NCI-H2081 treated with DMSO at 0.1 percent for 48 hours (cell line): Measurements from ENCODE around the gene ZDHHC3.

Experiments used
- DNase-seq: peaks from one replicate; lab custom pipeline; 2025; lab: John Stamatoyannopoulos, UW

The ZDHHC3 gene

DNA sequence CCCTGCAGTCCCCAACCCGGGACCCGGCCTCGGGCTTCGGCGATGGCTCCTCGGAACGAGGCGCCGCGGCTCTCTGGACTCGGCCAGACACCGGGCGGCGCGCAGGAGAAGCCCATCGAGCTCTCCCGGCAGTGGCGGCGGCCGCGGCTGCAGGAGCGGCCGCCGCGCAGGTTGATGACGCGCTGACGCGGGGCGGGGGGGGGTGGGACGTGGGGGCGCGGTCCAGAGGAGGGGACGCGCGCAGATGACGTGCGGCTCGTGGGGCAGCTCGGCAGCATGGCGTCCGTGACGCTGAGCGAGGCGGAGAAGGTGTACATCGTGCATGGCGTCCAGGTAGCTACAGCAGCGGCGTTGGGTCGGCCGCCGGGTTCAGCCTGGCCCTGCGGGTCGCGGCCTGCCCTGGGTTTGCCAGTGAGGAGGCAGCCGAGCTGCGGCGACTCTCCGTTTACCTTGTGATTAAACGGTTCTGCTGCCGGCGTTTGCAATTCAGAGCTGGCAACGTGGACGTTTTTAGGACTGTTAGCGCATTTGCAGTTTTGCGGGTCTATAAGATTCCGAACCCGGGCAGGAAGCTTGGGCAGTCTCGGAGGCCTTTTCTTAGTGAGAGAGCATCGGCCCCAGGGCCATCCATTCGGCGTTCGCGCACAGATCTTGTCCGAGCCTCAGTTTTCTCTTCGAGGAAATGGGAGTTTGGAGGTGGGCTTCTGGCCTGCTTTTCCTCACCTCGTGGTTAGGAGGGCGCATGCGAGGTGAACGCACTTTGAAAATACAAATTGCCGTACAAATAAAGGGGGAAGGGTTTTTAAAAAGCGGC is at the start of gene ZDHHC3, which contains the start of gene EXOSC7:
Gene ZDHHC3 (minus strand): TSS at position 173 of the 814 bp plus-strand sequence. CDS start 16,738 bp downstream, outside the sequence.
Gene EXOSC7 (plus strand): TSS at position 243 of the 814 bp plus-strand sequence. CDS start 34 bp downstream, at position 277.
- no peak for DNase-seq

- DNase-seq = no peak
Observed at GRCh38 chr3:45024542-45025255, 48.7 kb upstream of the ZDHHC3 start.

- no peak for DNase-seq
Observed at GRCh38 chr3:45023675-45024074, 47.7 kb upstream of the ZDHHC3 start.

DNA sequence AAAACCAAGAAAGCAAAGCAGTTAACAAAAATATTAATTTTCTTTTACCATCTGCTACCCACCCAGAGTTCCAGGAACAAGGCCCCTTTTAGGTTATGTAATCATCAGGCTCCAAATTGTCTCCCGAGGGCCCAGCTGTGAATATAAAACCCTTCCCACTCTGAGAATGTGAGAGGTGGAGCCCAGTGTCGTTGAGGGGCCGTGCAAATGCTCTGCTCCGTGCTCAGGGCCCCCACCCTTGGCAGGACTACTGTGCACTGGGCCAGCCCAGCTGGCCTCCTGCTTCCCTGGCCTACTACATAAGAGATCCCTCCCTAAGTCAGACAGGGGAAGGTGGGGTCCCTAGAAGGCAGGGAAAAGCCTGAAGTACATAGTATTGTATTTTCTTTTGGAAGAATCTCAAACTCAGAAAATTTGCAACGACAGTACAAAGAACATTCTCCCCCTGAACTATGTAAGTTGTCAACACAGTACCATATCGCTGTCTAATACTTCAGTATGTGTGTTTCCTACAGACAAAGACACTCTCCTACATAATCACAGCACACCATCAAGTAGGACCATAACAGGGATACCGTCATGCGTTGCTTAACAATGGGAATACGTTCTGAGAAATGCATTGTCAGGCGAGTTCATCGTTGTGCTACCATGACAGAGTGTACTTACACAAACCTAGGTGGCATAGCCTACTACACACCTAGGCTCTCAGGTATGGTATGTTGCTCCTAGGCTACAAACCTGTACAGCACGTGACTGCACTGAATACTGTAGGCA is 45.7 kb upstream of the ZDHHC3 start:
- DNase-seq = no peak

DNA sequence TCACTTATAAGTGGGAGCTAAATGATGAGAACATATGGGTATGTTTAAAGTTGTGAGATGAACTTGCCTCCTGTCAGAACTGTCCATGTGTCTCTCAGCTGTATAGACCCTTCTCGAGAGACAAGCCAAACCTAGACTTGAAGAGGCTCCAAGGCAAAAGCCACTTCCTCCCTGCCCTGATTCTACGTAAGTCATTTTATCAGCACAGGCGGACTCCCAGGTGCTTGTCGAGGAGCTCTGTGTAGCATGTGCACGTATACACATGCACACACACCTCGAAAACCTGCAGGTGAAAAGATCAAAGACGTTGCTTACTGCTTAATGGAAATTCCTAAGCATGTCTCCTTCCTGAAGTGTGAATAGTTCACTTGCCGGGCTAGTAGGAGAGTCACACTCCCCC is 44.6 kb upstream of the ZDHHC3 start:
- no peak for DNase-seq

DNA sequence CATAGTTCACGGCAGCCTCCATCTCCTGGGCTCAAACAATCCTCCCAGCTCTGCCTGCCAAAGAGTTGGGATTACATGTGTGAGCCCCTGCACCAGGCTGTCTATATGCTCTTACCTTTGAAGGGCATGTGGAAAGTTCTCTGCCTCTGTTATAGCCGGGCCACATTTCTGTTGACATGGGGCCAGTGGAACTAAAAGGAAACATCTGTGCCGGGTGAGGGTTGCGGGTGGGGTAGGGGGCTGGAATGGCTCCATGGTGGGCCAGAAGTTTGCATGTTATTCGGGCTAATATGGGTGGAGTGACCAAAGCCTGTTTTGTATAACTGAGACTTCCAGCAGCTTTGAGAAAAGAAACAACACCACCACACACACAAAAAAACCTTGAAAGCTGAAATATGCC is 41.8 kb upstream of the ZDHHC3 start:
- no peak for DNase-seq

DNA sequence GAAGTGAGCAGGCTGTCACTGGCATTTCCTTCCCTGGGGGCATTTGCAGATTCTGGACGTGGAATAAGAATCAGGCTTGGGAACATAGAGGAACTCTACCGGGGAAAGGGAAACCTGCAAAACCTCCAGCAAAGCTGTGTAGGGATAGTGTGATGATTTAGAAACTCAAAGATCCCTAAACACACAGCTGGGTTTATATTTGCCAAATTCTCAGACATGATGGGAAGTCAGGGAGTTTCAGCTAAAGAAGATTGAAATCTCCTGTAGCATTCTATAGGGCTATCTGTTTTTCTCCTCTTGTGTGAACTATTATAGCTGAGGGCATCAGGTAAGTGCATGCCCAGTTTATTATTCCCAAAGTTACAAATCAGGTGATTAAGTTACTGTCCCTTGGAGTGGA is 40.9 kb upstream of the ZDHHC3 start:
- no peak for DNase-seq

DNA sequence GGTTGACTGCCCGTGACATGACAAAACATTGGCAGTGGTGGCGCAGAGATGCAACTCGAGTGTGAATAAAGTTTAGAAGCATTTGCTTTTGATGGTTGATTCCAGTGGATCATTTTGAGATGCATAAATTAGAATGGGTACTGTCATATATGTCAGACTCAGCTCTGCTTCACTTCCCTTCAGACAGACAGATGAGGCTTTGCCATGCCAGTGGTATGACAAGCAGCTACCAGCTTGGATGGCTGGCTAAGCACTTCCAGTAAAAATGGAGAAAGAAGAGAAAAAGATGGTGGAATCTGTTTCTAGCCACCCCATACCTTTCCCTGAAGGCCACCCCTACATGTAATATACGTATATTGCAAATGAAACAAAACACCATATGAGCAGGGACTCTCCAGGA is 36.6 kb upstream of the ZDHHC3 start:
- no peak for DNase-seq

GRCh38 chr3:45011756-45012508 is 36.0 kb upstream of the ZDHHC3 start:
- DNase-seq = no peak

DNA sequence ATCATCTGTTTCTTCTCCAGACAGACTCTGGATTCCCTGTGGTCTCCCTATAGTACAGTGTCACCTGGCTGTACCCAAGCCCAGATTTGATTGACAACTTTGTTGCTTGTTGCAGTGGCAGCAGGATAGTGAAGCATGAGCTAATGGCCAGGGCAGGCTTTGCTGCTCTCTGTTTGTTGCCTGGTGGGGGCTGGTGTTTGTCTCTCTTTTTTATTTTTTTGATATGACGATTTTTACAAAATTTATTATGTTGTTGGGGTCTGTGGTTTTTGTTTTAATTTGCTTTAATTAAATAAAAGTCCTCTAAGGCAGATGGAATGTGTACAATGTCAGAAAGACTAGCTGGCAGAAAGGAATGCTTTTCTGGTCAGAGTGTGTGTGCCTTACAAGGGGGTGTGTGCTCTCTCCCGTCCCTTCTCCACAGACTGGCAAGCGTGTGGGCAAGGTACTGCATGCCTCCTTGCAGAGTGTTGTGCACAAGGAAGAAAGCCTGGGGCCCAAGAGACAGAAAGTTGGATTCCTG is 34.9 kb upstream of the ZDHHC3 start:
- no peak for DNase-seq

GRCh38 chr3:45009868-45010267 is 33.9 kb upstream of the ZDHHC3 start:
- DNase-seq = no peak

GRCh38 chr3:45008117-45008516 is 32.1 kb upstream of the ZDHHC3 start:
- DNase-seq = no peak

GRCh38 chr3:45007091-45007490 is 31.1 kb upstream of the ZDHHC3 start:
- DNase-seq = no peak

DNA sequence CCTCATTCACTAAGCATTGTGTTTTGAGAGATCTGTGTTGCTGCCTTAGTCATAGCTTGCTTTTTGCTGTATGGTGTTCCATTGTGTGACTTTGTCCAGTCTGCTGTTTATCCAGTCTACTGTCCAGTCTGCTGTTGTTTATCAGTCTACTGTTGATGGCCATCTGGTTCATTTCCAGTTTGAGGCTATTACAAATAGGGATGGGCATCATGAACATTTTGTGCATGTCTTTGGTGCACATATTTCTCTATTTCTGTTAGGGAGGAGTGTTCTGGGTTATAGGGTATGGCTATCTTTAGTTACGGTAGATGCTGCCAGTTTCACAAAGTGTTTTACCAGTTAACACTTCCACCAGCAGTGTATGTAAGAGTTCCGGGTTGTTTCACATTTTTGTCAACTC is 27.9 kb upstream of the ZDHHC3 start:
- no peak for DNase-seq

DNA sequence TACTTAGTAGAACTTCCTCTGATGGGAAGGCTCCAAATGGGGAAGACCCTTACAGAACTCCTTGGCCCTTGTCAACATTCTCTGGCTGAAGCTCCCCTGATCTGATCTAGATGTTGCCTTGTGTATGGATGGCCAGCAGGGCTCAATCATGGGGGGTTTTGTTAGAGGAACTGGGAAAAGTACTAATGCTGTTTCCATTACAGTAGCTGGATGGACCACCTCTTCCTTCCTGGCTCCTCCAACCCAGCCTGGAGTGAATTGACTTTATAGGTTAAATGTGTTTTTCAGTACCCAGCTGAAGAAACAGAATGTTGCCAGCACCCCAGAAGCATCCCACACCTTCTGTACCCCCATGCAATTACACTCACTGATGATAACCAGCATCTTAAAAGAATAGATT is 27.4 kb upstream of the ZDHHC3 start:
- no peak for DNase-seq

DNA sequence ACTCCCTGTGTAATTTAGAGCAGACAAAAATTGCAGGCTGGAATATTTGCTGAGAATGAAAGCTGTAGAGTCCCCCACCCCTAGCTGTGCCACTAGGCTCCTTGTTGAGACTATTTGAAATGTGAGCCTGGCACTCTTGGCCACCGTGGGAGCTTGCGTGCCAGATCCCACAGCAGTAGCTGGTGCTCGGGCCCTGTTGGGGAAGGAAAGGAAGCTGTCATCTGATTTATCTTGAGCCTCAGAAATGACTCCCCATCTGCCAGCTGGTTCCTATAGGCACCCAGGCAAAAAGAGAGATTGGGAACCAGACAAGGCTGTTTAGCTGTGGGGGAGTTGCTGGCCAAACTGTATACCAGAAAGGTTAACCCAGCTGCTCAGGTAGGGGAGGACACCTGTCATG is 26.7 kb upstream of the ZDHHC3 start:
- no peak for DNase-seq

DNA sequence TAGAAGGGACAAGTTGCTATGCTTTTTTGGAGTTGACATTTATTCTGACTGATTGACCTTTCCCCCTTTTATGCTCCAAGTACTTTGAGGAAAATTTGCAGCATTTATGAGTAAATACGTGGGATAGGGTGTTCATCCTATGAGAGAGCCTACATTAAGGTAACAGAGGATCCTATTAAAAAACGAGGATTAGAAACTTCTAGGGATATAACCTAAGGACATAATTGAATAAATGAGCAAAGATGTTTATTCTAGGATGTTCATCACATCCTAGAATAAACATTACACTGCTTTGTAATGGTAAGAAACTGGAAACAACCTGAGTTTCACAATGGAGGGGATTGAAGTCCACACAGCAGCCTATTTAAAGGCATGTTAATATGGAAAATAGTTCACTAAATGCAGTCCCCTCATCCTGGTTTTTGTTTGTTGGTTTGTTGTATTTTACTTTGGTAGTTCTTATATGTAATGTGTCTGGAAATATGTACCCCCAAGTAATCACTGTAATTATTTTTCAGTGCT is 26.2 kb upstream of the ZDHHC3 start:
- no peak for DNase-seq

DNA sequence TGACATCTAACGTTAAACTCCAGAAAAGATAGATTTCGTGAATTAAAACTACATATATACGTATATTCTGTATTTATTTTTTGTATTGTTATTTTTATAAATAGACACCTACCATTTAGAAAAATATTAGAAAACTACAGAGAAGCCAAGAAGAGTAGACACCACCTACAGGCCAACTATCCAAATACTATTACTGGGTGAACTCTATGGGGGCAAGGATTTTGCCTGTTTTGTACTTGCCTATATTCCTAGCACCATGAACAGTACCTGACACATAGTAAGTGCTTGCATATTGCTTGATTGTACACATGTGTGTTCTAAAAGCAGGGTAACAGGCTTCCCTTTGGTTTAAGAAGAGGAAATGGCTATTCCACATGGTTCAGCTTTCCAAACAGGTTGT is 25.8 kb upstream of the ZDHHC3 start:
- no peak for DNase-seq

DNA sequence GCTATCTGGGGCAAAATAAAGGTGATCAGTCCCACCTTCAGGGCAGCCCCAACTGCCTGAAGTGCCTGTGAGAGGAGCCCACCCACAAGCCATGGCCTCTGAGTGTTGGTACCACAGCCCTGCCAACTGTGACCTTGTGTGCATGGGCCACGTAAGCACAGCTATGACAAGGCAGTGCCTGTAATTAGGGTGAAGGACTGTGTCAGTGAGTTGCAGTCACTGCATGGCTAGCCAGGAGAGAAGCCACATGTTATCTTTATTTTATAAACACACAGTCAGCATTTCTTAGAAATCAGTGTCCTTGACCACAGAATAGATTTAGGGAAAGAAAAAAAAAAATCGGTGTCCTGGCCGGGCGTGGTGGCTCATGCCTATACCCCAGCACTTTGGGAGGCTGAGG is 24.8 kb upstream of the ZDHHC3 start:
- no peak for DNase-seq

DNA sequence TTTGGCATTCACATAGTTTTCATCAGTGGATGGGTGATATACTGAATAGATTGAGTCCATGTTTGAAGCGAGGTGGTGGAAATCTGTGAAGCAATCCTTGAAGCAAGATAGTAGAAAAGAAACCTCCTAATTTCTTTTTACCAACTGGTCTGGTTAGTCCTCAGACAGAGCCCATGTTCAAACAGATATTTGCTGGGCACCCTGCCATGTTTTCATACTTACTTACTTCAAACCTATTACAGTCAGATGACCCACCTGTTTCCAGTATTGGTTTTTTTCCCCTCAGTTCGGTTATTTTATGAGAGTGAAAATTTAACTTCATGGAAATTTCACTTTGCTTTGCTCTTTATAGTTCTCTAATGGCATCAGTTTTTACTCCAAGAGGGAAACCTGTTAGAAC is 23.8 kb upstream of the ZDHHC3 start:
- no peak for DNase-seq

GRCh38 chr3:44996556-44996969 is 20.6 kb upstream of the ZDHHC3 start:
- no peak for DNase-seq
